Activated T-helper 2 cell treated with anti-CD3 and anti-CD28 coated beads, Interferon-gamma antibody, Interleukin-2, Interleukin-4, amounts not matched to agents 10 μg/mL and 5 μg/mL and 100 μg/mL, durations not matched to agents 14 hours and 24 hours and 36 hours (primary cell): ENCODE data around the gene SMC1B. TPM values are rescaled to one million over a fixed set of nuclear protein-coding genes. Genes with fewer than 3 reads are reported as not detected.
"Not testable (repeated sequence)": the region's sequence is repeated elsewhere in the genome, so short reads cannot be mapped to it uniquely, and the experiment has no call there.

Source experiments
- DNase-seq: peaks from one replicate; pipeline ENCODE4 v3.0.0; 2021; ENCODE audit warnings: low spot score
- H3K27ac Mint-ChIP-seq: one replicate; pipeline ENCODE4 v1.8.0; 2021; ENCODE audit warnings: mixed read lengths
- H3K27me3 Mint-ChIP-seq: one replicate; pipeline ENCODE4 v1.8.0; 2021; ENCODE audit warnings: low read depth, mixed read lengths
- H3K36me3 Mint-ChIP-seq: one replicate; pipeline ENCODE4 v1.8.0; 2021; ENCODE audit warnings: low read depth, mixed read lengths
- H3K4me1 Mint-ChIP-seq: one replicate; pipeline ENCODE4 v1.8.0; 2021; ENCODE audit warnings: low read depth, mixed read lengths
- H3K4me3 Mint-ChIP-seq: one replicate; pipeline ENCODE4 v1.8.0; 2021; ENCODE audit warnings: low read depth, mild to moderate bottlenecking, moderate library complexity, mixed read lengths
- H3K9me3 Mint-ChIP-seq: one replicate; pipeline ENCODE4 v1.8.0; 2021; ENCODE audit warnings: mixed read lengths
- intact Hi-C: fragments of 100-400 bp; cut with micrococcal nuclease; formaldehyde crosslinking; loops from one replicate; pipeline ENCODE4 v1.15.1; 2023
- total RNA-seq: library from RNA; stranded (reverse); gene quantifications from 2 replicates; pipeline ENCODE4 v1.2.3, GENCODE V29; 2022

Gene SMC1B
- total RNA-seq, 1 donor from 2014 or later: 0.50 TPM

GRCh38 chr22:45334068-45334467, 79.3 kb downstream of the SMC1B start:
- Mint-ChIP-seq H3K36me3 (peaks cover 71% of the 10 kb centered on the region), H3K4me1 (peaks cover 13% of the 10 kb centered on the region), H3K27me3 (no peaks in the 10 kb centered on the region), H3K27ac (no peak overlapping the region), H3K9me3 (no peaks in the 10 kb centered on the region), H3K4me3 (no peak overlapping the region)
- no peak for DNase-seq
- intact Hi-C loops: no loop called here

DNA sequence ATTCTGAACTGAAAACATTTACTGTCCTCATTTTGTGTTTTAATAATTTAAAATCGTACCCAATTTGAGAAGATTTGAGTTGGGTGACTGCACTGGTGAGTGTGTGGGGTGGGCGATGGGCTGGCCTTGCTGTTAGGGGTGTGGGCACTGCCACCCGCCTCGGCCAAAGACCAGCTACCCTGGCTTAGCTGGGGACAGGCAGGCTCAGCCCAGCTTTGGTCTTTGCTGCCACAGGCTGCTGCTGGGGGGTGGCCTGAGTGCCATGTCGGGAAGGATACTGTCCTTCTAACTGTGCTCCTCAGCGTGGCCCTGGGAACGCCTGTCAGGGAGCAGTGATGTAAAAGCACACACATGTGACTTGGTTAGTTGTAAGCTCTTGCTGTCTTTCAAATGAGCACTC, 81.4 kb downstream of the SMC1B start:
- Mint-ChIP-seq H3K27ac (no peak overlapping the region), H3K9me3 (no peaks in the 10 kb centered on the region), H3K36me3 (peaks cover 65% of the 10 kb centered on the region), H3K4me3 (no peak overlapping the region), H3K4me1 (peaks cover 17% of the 10 kb centered on the region), H3K27me3 (no peaks in the 10 kb centered on the region)
- DNase-seq: no peak
- intact Hi-C loops: no loop called here

DNA sequence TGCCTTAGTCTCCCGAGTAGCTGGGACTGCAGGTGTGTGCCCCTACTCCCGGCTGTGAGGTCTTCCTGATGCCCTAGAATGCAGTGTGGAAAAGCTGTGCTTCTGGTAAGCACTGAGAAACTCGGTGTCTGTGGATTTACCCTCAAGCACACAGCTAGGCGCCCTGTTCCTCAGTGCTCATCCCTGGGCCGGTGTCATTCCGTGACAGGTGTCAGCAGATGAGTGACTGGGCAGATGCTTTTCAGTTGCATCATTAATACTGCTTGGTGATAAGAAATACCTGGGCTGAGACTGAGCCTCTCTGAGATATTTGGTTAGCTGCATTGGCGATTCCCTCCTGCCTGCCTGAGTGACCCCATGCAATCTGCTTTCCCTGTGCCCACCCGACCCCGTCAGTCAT, 81.9 kb downstream of the SMC1B start:
- intact Hi-C loops: no loop called here
- Mint-ChIP-seq H3K36me3 (peaks cover 61% of the 10 kb centered on the region), H3K9me3 (no peaks in the 10 kb centered on the region), H3K4me1 (peaks cover 17% of the 10 kb centered on the region), H3K4me3 (no peak overlapping the region), H3K27ac (no peak overlapping the region), H3K27me3 (no peaks in the 10 kb centered on the region)
- no peak for DNase-seq

GRCh38 chr22:45330548-45330947, 82.9 kb downstream of the SMC1B start:
- no peak for DNase-seq
- Mint-ChIP-seq H3K27me3 (no peaks in the 10 kb centered on the region), H3K4me3 (no peak overlapping the region), H3K4me1 (peaks cover 17% of the 10 kb centered on the region), H3K9me3 (no peaks in the 10 kb centered on the region), H3K27ac (no peak overlapping the region), H3K36me3 (peaks cover 60% of the 10 kb centered on the region)
- intact Hi-C loops: no loop called here

DNA sequence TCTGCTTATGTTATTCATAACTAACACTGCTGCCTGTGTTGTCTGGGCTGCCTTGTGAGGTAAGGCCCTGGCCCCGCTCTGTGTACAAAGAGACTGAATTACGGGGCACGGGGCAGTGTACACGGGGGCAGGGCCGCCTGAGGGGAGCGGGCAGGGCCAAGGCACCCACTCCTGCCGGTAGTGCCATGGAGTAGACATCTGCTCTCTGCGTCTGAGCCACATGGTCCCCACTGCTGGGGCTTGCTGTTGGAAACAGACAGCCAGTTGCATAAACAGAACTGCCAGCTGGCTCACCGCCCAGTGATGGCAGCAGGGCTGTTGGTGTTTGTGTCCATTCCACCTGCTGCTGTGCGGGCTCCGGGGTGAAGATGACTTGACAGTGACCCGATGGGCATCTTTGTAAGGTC, 83.9 kb downstream of the SMC1B start:
- no peaks in the 10 kb centered on the region for H3K9me3 Mint-ChIP-seq
- H3K27ac Mint-ChIP-seq: peak overlapping the region; percentile 78
- H3K4me1 Mint-ChIP-seq: peaks cover 15% of the 10 kb centered on the region
- no peak for DNase-seq
- peaks cover 60% of the 10 kb centered on the region for H3K36me3 Mint-ChIP-seq
- no peaks in the 10 kb centered on the region for H3K27me3 Mint-ChIP-seq
- no peak overlapping the region for H3K4me3 Mint-ChIP-seq
- intact Hi-C loops: no loop called here

DNA sequence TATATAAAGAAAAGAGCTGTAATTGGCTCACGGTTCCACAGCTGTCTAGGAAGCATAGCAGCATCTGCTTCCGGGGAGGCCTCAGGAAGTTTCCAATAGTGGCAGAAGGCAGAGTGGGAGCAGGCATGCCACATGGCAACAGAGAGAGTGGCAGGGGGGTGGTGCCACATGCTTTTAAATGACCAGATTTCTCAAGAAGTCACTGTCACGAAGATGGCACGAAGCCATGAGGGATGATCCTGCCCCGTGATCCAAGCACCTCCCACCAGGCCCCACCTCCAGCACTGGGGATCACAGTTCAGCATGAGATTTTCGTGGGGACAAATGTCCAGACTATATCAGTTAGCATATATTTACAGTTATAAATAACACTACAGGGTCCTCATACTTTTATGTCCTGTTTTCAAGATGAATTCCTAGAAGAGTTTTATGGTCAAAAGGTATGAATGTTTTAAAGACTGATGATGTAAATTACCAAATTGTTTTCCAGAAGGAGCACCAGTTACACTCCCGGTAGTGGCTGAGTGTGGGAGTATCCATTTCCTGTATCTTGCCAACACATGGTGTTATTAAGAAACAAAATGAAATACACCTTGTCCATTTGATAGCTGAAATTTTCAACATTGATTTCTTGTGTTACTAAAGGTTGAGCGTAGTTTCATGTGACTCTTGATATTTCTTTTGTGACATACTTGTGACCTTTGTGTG, 84.4 kb downstream of the SMC1B start:
- intact Hi-C loops: no loop called here
- H3K27me3 Mint-ChIP-seq: no peaks in the 10 kb centered on the region
- H3K36me3 Mint-ChIP-seq: peaks cover 60% of the 10 kb centered on the region
- no peaks in the 10 kb centered on the region for H3K9me3 Mint-ChIP-seq
- no peak overlapping the region for H3K4me3 Mint-ChIP-seq
- H3K27ac Mint-ChIP-seq: peak overlapping the region; percentile 78
- peaks cover 10% of the 10 kb centered on the region for H3K4me1 Mint-ChIP-seq
- DNase-seq: no peak

DNA sequence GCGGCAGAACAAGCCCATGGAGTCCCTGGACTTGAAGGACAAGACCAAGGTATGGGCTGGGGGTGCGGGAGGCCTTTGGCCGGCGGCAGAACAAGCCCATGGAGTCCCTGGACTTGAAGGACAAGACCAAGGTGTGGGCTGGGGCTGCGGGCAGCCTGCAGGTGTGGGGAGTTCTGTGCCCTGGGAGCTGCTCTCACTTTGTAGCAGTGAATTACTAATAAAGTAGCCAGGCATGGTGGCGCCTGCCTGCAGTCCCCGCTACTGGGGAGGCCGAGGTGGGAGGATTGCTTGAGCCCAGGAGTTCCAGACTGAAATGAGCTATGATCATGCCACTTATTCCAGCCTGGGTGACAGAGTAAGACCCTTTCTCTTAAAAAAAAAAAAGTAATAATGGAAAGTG, 85.1 kb downstream of the SMC1B start:
- H3K4me1 Mint-ChIP-seq: peaks cover 11% of the 10 kb centered on the region
- H3K27ac Mint-ChIP-seq, intact Hi-C loops, H3K9me3 Mint-ChIP-seq, DNase-seq, H3K27me3 Mint-ChIP-seq, H3K4me3 Mint-ChIP-seq: not testable (repeated sequence)
- peaks cover 66% of the 10 kb centered on the region for H3K36me3 Mint-ChIP-seq

DNA sequence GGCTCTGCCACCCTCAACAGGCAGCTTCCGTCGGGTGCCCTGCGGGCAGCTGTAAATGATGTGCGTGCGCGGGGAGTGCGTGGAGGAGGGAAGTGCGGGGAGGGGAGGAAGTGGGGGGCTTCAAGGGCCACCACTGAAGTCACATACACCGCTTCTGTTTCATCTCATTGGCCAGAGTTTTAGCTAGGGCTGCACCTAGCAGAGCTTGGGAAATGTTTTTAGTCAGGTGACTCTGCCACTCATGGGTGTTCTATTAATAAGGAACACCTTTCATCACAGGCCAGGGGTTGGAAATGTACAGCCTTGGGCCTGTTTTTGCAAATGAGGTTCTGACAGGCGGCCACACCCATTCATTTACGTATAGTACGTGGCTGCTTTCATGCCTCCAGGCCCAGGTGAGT, 89.1 kb downstream of the SMC1B start:
- peaks cover 65% of the 10 kb centered on the region for H3K36me3 Mint-ChIP-seq
- H3K9me3 Mint-ChIP-seq: no peaks in the 10 kb centered on the region
- intact Hi-C loops: no loop called here
- H3K27me3 Mint-ChIP-seq: no peaks in the 10 kb centered on the region
- H3K4me3 Mint-ChIP-seq: no peak overlapping the region
- no peak for DNase-seq
- H3K27ac Mint-ChIP-seq: no peak overlapping the region
- H3K4me1 Mint-ChIP-seq: peaks cover 32% of the 10 kb centered on the region

GRCh38 chr22:45323695-45324094, 89.7 kb downstream of the SMC1B start:
- H3K4me3 Mint-ChIP-seq: no peak overlapping the region
- intact Hi-C loops: no loop called here
- H3K9me3 Mint-ChIP-seq: no peaks in the 10 kb centered on the region
- H3K27me3 Mint-ChIP-seq: no peaks in the 10 kb centered on the region
- peaks cover 59% of the 10 kb centered on the region for H3K36me3 Mint-ChIP-seq
- peak overlapping the region; percentile 5 for H3K27ac Mint-ChIP-seq
- no peak for DNase-seq
- peaks cover 34% of the 10 kb centered on the region for H3K4me1 Mint-ChIP-seq

DNA sequence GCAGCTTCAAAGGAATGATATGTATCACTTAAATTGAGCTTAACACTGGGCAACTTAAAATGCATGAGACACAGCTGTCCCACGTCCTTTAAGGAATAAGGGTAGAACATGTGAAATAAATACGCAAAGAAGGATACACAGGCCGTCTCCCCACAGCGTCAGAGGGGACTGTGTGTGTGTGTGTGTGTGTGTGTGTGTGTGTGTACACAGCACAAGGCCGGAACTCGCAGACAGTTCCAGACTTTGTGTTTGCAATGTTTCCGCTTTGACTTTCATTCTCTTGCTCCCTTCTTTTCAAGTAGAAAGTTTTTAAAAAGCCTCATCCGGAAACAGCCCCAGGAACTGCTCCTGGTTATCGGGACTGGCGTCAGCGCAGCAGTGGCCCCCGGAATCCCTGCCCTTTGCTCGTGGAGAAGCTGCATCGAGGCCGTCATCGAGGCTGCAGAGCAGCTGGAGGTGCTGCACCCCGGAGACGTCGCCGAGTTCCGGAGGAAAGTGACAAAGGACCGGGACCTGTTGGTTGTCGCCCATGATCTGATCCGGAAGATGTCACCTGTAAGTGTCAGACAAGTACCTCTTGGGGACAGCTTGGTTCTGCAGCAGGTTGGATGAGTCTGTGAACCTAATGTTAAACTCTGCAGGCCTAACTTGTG, 90.4 kb downstream of the SMC1B start:
- Mint-ChIP-seq H3K4me3 (no peak overlapping the region), H3K4me1 (peaks cover 40% of the 10 kb centered on the region), H3K9me3 (no peaks in the 10 kb centered on the region), H3K36me3 (peaks cover 57% of the 10 kb centered on the region), H3K27ac (peak overlapping the region; percentile 43), H3K27me3 (no peaks in the 10 kb centered on the region)
- intact Hi-C loops: no loop called here
- DNase-seq: no peak

- Mint-ChIP-seq H3K36me3 (peaks cover 48% of the 10 kb centered on the region), H3K4me3 (no peak overlapping the region), H3K9me3 (no peaks in the 10 kb centered on the region), H3K4me1 (peaks cover 51% of the 10 kb centered on the region), H3K27me3 (no peaks in the 10 kb centered on the region), H3K27ac (no peak overlapping the region)
- intact Hi-C loops: no loop called here
- no peak for DNase-seq
Measured at GRCh38 chr22:45321827-45322226, 91.6 kb downstream of the SMC1B start.

DNA sequence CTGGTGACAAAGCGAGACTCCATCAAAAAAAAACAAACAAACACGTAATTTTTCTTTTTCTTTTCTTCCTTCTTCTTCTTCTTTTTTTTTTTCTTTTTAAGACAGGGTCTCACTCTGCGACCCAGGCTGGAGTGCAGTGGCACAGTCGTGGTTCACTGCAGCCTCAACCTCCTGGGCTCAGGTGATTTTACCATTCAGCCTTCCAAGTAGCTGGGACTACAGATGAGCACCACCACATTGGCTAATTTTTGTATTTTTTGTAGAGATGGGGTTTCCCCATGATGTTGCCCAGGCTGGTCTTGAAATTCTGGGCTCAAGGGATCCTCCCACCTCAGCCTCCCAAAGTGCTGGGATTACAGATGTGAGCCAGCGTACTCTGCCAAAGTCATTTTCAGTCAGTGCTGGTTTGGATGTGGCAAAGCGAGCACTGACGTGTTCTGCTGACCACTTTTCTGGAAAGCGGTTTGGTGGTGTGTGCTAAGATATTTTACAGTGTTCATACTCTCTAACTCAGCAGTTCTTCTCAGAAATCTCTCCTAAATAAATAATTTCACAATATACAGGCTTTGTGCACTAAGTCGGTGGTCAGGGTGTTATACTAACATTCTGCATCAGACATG, 92.9 kb downstream of the SMC1B start:
- DNase-seq: no peak
- intact Hi-C loops: no loop called here

DNA sequence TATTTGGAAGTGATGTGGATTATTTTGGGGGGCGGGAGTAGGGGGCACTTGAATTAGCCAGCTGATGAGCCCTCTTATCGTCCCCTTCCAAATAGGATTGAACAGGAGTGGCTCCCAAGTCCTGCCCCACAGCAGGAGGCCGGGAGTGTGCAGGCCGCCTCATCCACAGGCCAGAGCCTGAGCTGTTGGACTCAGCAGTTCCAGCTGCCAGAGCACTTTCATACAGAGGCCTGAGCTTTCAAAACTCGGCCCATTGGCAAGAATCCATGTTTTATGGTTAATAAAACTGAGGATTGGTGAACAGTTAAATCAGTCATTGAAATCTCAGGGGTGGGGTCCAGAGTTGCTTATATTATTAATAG, 94.1 kb downstream of the SMC1B start:
- H3K9me3 Mint-ChIP-seq: no peaks in the 10 kb centered on the region
- H3K27ac Mint-ChIP-seq: peak overlapping the region; percentile 95
- peak overlapping the region; percentile 73 for H3K4me3 Mint-ChIP-seq
- peaks cover 30% of the 10 kb centered on the region for H3K36me3 Mint-ChIP-seq
- H3K4me1 Mint-ChIP-seq: peaks cover 69% of the 10 kb centered on the region
- intact Hi-C loops: loop anchor here (10.0 kb wide), 1 partner anchor 95 kb away; the partner anchor contains the start of genes RIBC2 and SMC1B
- no peaks in the 10 kb centered on the region for H3K27me3 Mint-ChIP-seq
- peak; percentile 24 for DNase-seq

More for the DNA sequence above, 92.9 kb downstream of the SMC1B start:
- Mint-ChIP-seq H3K4me1 (peaks cover 62% of the 10 kb centered on the region), H3K4me3 (no peak overlapping the region), H3K36me3 (peaks cover 39% of the 10 kb centered on the region), H3K27ac (peak overlapping the region; percentile 95), H3K9me3 (no peaks in the 10 kb centered on the region), H3K27me3 (no peaks in the 10 kb centered on the region)
